Raji (cell line): ENCODE results near the gene CAMK1D.

Experiments used
- POLR2A ChIP-seq: IDR thresholded peaks from 2 replicates; pipeline ENCODE4 v1.6.1; 2011; ENCODE audit warnings: low read depth, low read length, control low read depth; ENCODE audit not compliant: insufficient read depth

The CAMK1D gene

DNA sequence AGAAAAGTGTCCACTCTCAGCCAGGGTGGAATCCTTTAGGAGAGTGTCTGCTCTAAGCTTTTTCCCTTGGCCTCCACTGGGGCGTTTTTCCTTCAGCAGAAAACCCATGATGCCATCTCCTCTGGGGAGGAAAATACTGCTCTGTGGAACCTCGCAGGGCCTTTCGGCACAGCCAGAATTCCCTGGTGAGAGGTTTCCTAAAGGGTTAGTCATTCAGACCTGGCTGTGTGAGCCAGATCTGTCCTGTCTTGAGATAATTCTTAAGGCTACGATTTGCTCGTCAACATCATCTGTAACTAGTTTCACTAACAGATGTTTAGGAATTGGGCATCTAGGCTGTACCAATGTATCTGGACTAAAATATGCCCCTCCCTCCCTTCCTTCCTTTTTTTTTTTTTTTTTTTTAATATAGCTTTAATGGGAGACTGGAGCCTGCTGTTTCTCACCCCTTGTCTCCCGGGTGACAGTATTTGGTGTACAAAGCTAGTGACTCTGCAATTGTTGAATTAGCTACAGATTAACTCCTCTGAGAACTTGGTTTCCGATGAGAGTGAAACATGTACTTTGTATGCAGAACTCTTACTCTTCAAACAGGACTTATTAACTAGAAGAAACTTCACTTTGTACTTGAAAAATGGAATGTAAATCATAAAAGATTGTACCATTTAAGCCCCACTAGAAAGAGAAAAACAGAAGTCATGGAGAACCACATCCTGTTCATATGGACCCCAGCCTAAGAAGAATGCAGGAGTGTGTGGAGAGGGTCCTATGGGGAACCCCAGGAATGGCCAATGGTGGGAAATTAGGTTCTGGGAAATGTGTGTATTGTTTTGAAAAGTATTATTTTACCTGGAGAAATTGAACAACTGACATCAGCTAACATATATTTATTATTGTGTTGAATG, 230.9 kb downstream of the CAMK1D start:
- TF ChIP-seq POLR2A: no peak

DNA sequence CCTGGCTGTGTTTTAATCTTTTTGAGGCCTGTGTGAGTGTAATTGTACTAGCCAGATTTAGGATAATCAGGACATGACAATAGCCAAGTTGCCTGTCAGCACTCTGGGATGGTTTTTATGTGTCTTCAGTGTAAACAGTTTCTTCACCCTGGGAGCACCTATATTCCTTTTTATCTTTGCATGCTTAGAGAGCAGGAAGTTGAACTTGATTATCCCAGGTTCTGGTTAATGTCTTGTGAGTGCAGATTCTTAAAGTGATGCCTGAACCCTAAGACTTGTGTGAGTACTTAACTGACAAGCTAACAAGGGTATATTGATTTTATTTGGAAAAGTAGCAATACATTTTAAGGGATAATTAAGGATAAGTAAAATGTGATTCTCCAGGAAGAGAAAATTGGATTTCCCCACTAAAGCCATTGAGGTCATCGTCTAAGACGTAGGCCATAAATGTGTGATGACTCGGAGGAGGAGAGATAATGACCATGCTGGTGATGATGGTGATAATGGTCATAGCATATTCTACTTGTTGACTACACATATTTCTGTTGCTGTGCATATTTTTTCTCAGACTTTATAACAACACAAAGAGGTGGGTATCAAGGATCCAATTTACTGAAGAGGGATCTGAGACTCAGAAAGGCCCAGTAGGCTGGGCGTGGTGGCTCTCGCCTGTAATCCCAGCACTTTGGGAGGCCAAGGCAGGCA, 234.7 kb downstream of the CAMK1D start:
- TF ChIP-seq POLR2A: no peak

DNA sequence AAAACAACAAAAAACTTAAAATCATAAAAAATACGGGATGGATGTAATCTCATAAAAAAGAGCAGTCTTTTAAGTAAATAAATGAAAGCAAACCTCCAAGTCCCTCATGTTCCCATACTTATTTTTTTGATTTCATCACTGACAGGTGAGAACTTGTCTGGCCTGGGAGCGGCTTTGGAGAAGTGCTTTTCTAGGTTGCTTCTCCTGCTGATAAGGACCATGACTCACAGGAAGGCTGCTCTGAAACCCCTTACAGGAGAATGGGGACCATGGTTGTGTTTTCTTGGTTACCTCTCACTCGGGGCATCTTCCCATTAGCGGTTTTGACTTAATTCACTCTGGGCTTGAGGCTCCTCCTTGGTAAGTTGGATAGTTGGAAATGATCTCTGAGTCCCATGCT, 237.4 kb downstream of the CAMK1D start:
- no peak for TF ChIP-seq POLR2A

DNA sequence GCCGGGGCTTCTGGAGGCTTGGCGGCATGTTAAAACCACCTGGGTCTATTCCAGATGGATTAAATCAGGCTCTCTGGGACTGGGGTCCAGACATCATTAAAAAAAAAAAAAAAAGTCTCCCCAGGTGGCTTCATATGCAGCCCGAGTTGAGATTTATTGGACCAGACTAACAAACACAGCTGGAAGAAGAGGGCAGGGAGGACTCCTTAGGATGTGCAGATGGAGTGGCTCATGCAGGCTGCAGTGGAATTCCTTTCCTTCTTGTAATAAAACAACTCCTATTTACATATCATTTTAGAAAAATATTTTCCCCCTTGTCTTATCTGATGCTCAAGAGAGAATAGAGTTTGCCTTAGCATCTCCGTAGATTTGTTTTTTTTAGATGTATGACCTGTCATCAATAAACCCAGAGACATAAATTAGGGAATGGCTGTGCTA, 238.1 kb downstream of the CAMK1D start:
- no peak for TF ChIP-seq POLR2A

DNA sequence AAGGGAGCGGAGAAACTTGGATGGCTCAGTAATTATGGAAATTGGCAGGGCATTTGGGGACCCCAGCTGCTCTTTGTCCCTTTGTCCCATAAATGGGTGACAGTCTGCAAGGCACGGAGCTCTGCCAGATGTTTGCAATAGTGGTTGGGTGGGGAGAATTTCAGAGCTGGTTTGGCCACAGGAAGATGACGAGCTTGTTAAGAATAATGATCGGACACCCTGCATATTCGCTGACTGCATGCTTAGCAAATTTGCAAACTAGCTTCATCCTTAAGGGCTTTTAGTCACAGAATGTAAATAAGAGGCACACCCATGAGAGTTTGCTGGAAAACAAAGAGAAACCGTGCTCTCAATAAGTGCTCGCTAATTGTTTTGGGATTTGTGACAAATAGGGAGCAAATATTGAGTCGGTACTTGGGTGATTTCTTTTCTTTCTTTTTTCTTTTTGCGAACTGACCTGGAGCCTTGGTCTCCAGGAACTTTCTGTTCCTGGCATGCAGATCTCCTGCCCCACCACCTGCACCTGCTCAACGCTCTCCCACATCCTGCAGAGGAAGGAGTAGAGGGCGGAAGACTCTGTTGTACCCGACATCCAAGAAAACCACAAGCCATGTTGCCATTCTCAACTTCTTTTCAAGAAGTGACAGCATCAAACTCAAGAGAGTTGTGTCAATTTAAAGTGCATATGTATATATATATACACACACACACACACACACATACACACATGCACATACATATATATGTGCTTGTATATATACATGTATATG, 238.9 kb downstream of the CAMK1D start:
- TF ChIP-seq POLR2A: no peak

DNA sequence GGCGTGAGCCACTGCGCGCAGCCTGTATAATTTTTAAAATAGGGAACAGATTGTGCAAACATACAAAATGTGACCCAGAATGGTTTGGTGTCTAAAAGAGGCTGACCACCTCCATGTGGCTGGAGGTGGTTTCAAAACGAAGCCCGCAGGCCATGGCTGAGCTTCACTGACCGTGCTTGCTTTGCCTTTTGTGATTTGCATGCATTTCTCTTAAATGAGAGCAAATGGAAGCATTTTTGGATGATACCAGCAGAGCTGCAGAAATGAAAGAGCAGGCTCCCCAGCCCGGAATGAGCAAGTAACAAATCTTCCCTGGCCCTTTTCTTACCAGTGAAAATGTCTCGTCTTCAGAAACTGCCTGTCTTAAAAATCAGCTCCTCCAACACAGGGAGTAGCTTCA, 239.9 kb downstream of the CAMK1D start:
- TF ChIP-seq POLR2A: no peak

DNA sequence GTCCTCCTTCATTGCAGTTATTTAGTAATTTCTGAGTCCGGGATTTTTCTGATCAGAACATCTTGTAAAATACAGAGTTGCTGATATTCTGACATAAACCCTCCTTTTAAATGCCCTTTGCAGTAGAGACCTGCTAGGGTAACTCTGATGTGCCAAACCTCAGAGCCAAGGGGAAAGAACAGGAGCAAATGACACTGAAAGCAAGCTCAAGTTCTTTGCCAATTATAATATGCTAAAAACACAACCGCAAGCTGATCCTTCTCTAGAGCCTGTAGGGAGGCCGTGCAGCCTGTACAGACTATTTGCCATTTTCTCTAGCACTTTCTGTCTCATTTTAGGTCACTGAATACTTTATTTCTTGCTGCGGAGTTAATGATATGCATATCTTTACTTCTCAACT, 240.4 kb downstream of the CAMK1D start:
- no peak for TF ChIP-seq POLR2A

DNA sequence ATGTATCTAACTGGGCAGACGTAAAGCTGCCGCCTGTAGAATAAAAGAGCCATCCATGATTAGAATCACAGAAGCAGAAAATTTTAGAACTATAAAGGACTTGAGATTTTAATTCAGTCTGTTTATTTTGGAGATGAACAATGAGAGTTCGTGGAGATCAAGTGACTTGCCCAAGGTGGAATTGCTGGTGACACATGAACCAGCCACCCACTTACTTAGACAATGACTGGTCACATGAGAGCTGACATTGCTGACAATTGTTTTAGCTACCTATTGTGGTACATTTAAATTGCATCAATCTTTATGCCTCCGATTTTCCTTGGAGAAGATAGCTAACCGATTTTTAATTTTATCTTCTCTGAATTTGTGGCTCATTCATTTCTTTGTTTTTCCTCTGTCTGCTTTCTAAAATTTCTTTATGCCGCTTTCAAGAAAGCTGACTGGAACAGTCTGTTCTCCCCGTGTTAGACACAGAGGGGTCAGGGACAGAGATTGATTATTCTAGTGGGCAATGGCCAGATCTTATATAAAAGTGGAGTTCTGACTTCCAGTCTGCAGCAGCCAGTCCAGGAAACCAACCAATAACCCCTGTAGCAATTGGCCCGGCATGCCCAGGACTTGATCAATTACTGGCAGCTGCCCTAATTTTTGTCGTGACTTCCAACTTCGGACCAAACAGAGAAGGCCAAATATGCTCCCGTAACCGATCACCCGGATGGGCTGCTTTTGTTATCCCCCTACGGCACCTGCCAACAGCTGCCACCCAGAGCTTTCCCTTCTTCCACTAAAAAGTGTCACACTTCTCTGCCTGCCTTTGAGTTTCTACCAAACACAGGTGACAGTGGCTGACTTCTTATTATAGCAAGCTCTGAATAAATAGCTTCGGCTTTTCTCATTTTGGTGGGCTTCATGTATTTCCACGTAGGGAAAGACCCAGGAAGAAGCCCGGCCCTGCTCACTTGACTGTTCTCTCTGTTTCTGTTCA, 241.6 kb downstream of the CAMK1D start:
- TF ChIP-seq POLR2A: no peak

DNA sequence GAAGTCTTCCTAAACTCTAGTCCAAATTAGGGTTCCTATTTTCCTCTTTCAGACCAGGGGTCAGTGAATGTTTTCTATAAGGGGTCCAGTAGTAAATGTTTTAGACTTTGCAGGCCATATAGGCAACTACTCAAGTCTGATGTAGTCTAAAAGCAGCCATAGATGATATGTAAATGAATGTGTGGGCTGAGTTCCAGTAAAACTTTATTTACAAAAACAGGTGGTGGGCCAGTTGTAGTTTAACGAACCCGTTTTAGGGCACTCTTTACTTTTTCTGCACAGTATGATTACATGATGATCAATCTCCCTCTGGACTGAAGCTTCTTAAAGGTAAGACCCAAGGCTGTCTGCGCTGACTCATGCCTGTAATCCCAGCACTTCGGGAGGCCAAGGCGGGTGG, 243.6 kb downstream of the CAMK1D start:
- no peak for TF ChIP-seq POLR2A

DNA sequence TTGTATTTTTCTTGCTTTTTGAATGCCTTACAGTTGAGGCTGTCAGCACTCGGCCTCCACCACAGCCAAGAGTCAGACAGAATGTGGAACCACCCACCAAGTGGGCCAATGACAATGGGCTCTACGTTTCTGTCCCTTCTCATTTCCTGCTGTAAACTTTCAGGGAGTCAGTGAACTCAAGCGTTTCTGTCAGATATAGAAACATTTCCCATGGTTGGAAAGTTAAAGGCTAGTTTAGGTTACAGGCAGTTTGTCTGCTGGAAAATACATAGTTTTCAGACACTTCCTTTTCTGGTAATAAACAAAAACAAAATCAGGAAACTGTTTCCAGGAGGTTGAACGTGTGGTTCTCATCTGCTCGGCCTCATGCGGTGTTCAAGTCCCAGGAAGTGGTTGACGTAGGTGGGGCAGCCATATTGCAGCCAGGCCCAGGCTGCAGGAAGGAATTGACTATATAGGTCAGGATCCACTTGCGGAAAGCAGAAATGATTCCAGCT, 245.1 kb downstream of the CAMK1D start:
- TF ChIP-seq POLR2A: no peak

DNA sequence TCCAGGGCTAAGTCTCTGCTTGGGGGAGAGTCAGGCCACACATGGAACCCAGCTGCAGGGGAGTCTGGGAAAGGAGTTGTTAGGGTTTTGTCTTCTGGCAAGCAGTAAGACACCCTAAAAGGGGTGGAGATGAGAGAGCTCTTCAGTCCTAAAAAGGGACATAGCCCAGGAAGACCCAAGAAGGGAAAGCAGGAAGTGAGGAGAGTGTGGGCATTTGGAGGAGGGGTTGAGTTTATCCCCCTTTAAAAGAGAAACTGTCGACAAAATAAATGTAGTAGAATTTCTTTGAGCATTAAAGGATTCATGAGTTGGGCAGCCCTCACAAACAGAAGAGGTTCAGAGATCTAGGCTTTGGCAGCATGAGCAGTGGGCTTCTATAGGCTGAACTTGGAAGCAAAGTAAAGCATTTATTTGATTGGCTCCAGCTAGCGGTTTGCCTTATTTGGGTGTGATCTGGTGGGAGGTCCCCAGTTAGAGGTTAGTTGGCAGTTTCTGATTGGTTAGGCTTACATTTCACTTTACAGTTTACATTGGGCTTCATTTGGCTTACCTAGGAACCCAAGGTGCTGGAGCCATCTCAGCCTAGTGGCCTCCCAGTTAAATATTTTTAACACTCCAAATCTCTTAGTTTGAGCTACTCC, 246.7 kb downstream of the CAMK1D start:
- TF ChIP-seq POLR2A: no peak

DNA sequence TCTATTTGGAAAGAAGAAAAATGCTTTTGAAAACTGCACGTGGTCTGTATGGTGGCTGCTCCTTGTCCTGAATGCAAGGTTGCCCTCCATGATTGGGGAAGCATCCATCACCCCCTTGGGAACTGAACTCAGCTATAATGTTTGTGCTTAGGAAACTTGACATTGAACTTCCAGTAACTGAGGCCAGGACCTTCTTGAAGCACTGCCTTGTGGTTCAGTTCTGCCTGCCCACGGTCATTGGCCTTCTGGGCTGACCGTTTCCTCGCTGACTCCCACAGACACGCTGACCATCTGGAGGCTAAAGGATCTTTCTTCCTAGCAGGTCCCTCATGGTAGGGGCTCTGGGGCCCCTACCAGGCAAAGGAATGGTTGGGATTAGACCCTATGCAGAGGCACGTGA, 247.8 kb downstream of the CAMK1D start:
- no peak for TF ChIP-seq POLR2A

DNA sequence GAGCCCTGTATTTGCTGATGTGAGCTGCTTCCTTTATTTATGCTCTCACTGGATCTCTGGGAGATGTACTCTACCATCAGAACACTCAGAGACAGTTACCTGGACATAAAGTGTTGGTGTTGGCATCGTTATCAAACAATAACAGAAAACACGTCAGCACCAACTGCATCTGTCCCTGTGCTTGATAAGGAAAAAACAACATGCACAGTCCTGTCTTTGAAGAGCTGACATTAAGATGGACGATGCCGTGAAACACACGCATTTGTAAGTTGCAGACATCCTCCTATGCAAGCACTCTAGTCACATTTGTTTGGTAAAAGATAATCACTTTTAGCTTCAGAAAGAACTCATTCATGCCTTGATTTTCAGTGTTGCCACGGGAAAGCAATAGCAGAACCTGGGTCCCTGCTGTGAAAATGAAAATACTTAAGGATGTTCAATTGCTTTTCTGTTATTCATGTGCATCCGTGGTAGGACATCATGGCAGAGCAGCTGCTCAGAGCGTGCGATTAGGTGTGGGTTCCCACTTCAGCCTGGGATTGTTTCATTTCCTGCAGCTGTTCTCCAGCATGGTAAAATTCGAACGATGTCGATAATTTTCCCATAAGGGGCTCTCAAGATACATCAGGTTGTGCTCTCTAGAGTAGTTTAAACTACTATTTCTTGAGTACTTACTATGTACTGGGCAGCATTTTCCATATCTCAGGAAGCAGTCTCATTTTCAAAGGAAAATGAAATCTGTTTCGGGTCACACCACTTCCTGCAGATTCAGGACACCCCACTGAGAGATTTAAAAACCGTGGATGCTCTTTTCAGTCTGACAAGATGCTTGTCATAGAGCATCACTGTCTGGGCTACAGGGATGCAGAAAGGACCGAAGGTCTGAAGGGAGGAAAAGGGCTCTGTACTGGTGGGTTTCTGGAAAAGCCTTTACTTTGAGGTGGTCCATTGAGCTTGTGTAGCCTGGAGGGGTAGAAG, 248.7 kb downstream of the CAMK1D start:
- TF ChIP-seq POLR2A: no peak

DNA sequence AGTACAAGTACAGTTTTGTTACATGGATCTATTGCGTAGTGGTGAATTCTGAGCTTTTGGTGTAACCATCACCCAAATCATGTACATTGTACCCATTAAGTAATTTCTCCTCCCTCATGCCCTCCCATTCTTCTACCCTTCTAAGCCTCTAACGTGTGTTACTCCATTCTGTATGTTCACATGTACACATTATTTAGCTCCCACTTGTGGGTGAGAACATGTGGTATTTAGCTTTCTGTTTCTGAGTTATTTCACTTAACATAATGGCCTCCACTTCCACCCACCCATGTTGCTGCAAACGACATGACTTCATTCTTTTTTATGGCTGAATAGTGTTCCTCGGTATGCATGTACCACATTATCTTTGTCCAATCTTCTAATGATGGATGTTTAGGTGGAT, 251.3 kb downstream of the CAMK1D start:
- TF ChIP-seq POLR2A: no peak
